Breast epithelium (tissue), 4 donors: ENCODE measurements around the gene TMEM132D. TPM values are rescaled to one million over a fixed set of nuclear protein-coding genes. Genes with fewer than 3 reads are reported as not detected.

ENCODE experiments used
- DNase-seq, 2 donors: peaks; one replicate each; pipeline ENCODE4 v3.0.0-alpha.2; 2019; ENCODE audit warnings: low spot score in 2 of 2
- H3K27ac ChIP-seq, 2 donors: fragments of 200-600 bp; sonication (generic) in 1 of 2; one replicate each; pipeline ENCODE4 v1.5.1; 2016 to 2019; ENCODE audit warnings: mild to moderate bottlenecking in 1 of 2
- H3K27me3 ChIP-seq, 2 donors: fragments of 200-600 bp; sonication (generic) in 1 of 2; one replicate each; pipeline versions ENCODE4 v1.5.1 to v1.6.0; 2017 to 2019; ENCODE audit warnings: control low read depth in 1 of 2, mild to moderate bottlenecking in 1 of 2
- H3K36me3 ChIP-seq: fragments of 200-600 bp; one replicate; pipeline ENCODE4 v1.5.1; 2019
- H3K4me1 ChIP-seq, 2 donors: fragments of 200-600 bp; sonication (generic); one replicate each; pipeline ENCODE4 v1.5.1; 2016 to 2019; ENCODE audit warnings: control low read depth in 1 of 2
- H3K4me3 ChIP-seq, 3 donors: fragments of 200-600 bp; sonication (generic); 1 replicate in 2 of 3; 2 replicates in 1 of 3; pipeline ENCODE4 v1.5.1; 2016 to 2019; ENCODE audit warnings: mild to moderate bottlenecking in 3 of 3, moderate library complexity in 2 of 3
- H3K9me3 ChIP-seq, 2 donors: fragments of 200-600 bp; sonication (generic) in 1 of 2; one replicate each; pipeline ENCODE4 v1.5.1; 2016 to 2019; ENCODE audit warnings: control low read depth in 1 of 2
- CTCF ChIP-seq, 3 donors: fragments of 450-650 bp; IDR thresholded peaks; one replicate each; pipeline ENCODE4 v1.5.1; 2016 to 2017; ENCODE audit warnings: antibody characterized with exemption in 3 of 3, mild to moderate bottlenecking in 3 of 3, moderate library complexity in 3 of 3
- POLR2A ChIP-seq: fragments of 450-650 bp; IDR thresholded peaks from one replicate; pipeline ENCODE4 v1.6.1; 2016; ENCODE audit warnings: antibody characterized with exemption, mild to moderate bottlenecking, moderate library complexity
- POLR2AphosphoS5 ChIP-seq, 3 donors: sonication (generic); formaldehyde crosslinking; IDR thresholded peaks; one replicate each; pipeline ENCODE4 v1.6.1; 2017; ENCODE audit warnings: antibody characterized with exemption in 3 of 3
- intact Hi-C: fragments of 100-400 bp; cut with DNase I; formaldehyde crosslinking; loops from one replicate; pipeline ENCODE4 v1.15.1; 2023; ENCODE audit warnings: low total_unique reads
- total RNA-seq, 3 donors: library from RNA; depleted of rRNA; stranded (reverse); fragments of >200 nt; gene quantifications; one replicate each; pipeline ENCODE4 v1.1.0, GENCODE V29; 2016

TMEM132D gene
- total RNA-seq, 3 donors from 2014 or later, result not detected

- intact Hi-C loops, result no loop called here
- H3K36me3 ChIP-seq, result no peaks in the 10 kb centered on the region
- TF ChIP-seq POLR2A (no peak), POLR2AphosphoS5 (IDR thresholded peaks at IDR 0.05) (no peak), CTCF (IDR thresholded peaks at IDR 0.05) (no peak)
- H3K27me3 ChIP-seq, result no peaks in the 10 kb centered on the region
- H3K4me1 ChIP-seq, result no peaks in the 10 kb centered on the region
- no peak overlapping the region for H3K4me3 ChIP-seq
- H3K9me3 ChIP-seq, result no peaks in the 10 kb centered on the region
- DNase-seq, result no peak
- H3K27ac ChIP-seq, result no peak overlapping the region
These were observed 10.1 kb downstream of the TMEM132D start for GRCh38 chr12:129893691-129894090.

- Histone ChIP-seq H3K36me3 (no peaks in the 10 kb centered on the region), H3K4me3 (no peak overlapping the region)
- intact Hi-C loops, result no loop called here
These were observed 16.7 kb downstream of the TMEM132D start for GRCh38 chr12:129887101-129887500.

GRCh38 chr12:129886541-129886940 is 17.3 kb downstream of the TMEM132D start:
- intact Hi-C loops, result no loop called here
- DNase-seq, result no peak
- no peaks in the 10 kb centered on the region for H3K9me3 ChIP-seq
- H3K27me3 ChIP-seq, result no peaks in the 10 kb centered on the region
- H3K4me3 ChIP-seq, result no peak overlapping the region
- no peak for TF ChIP-seq CTCF (IDR thresholded peaks at IDR 0.05)
- TF ChIP-seq POLR2A, result no peak
- H3K36me3 ChIP-seq, result no peaks in the 10 kb centered on the region
- no peaks in the 10 kb centered on the region for H3K4me1 ChIP-seq
- H3K27ac ChIP-seq, result no peak overlapping the region

More at GRCh38 chr12:129887101-129887500, 16.7 kb downstream of the TMEM132D start:
- Histone ChIP-seq H3K4me1 (no peaks in the 10 kb centered on the region), H3K27me3 (no peaks in the 10 kb centered on the region), H3K27ac (no peak overlapping the region), H3K9me3 (no peaks in the 10 kb centered on the region)
- TF ChIP-seq POLR2AphosphoS5 (IDR thresholded peaks at IDR 0.05) (no peak), POLR2A (no peak), CTCF (IDR thresholded peaks at IDR 0.05) (no peak)
- DNase-seq, result no peak

GRCh38 chr12:129885287-129885686 is 18.5 kb downstream of the TMEM132D start:
- no peak for DNase-seq

GRCh38 chr12:129877411-129877810 is 26.4 kb downstream of the TMEM132D start:
- Histone ChIP-seq H3K27ac (no peak overlapping the region), H3K27me3 (no peaks in the 10 kb centered on the region), H3K9me3 (peaks cover 0 to 6% of the 10 kb centered on the region in 2 donors), H3K4me1 (no peaks in the 10 kb centered on the region), H3K36me3 (no peaks in the 10 kb centered on the region), H3K4me3 (no peak overlapping the region)
- TF ChIP-seq POLR2A (no peak), CTCF (IDR thresholded peaks at IDR 0.05) (no peak), POLR2AphosphoS5 (IDR thresholded peaks at IDR 0.05) (no peak)
- intact Hi-C loops, result no loop called here
- no peak for DNase-seq

More at GRCh38 chr12:129885287-129885686, 18.5 kb downstream of the TMEM132D start:
- no peak for TF ChIP-seq POLR2A
- H3K4me3 ChIP-seq, result no peak overlapping the region
- H3K36me3 ChIP-seq, result no peaks in the 10 kb centered on the region
- H3K4me1 ChIP-seq, result no peaks in the 10 kb centered on the region
- intact Hi-C loops, result no loop called here
- no peak overlapping the region for H3K27ac ChIP-seq
- no peaks in the 10 kb centered on the region for H3K9me3 ChIP-seq
- H3K27me3 ChIP-seq, result no peaks in the 10 kb centered on the region

GRCh38 chr12:129873833-129874208 is 30.0 kb downstream of the TMEM132D start:
- H3K4me3 ChIP-seq, result no peak overlapping the region
- no peak for DNase-seq
- peaks cover 0 to 6% of the 10 kb centered on the region in 2 donors for H3K9me3 ChIP-seq
- intact Hi-C loops, result no loop called here
- no peaks in the 10 kb centered on the region for H3K27me3 ChIP-seq
- no peaks in the 10 kb centered on the region for H3K4me1 ChIP-seq
- no peak overlapping the region for H3K27ac ChIP-seq
- TF ChIP-seq POLR2AphosphoS5 (IDR thresholded peaks at IDR 0.05) (no peak), CTCF (IDR thresholded peaks at IDR 0.05) (no peak), POLR2A (no peak)
- no peaks in the 10 kb centered on the region for H3K36me3 ChIP-seq
